Thoracic aorta (tissue), 2 donors: ENCODE data around the gene HCN3. TPM values are rescaled to one million over a fixed set of nuclear protein-coding genes. Genes with fewer than 3 reads are reported as not detected.
"Not testable (repeated sequence)": the region's sequence is repeated elsewhere in the genome, so short reads cannot be mapped to it uniquely, and the experiment has no call there.

Experiments used
- ATAC-seq: fragments of 150-250 bp; one replicate; pipeline ENCODE4 v1.8.0; 2017; ENCODE audit warnings: low read depth; ENCODE audit not compliant: insufficient number of reproducible peaks, low FRiP score
- DNase-seq: peaks from one replicate; pipeline ENCODE4 v3.0.0-alpha.2; 2020; ENCODE audit warnings: low spot score
- H3K27ac ChIP-seq, 2 donors: fragments of 200-600 bp; sonication (generic); 1 replicate in 1 of 2; 2 replicates in 1 of 2; pipeline ENCODE4 v1.5.1; 2016; ENCODE audit warnings: mild to moderate bottlenecking in 2 of 2, moderate library complexity in 2 of 2
- H3K27me3 ChIP-seq: fragments of 200-600 bp; sonication (generic); replicated peaks from 2 replicates; pipeline ENCODE4 v1.6.0; 2016; ENCODE audit warnings: mild to moderate bottlenecking; ENCODE audit not compliant: insufficient read depth
- H3K36me3 ChIP-seq: fragments of 200-600 bp; sonication (generic); one replicate; pipeline ENCODE4 v1.5.1; 2016
- H3K4me1 ChIP-seq, 2 donors: fragments of 200-600 bp; sonication (generic); 1 replicate in 1 of 2; 2 replicates in 1 of 2; pipeline versions ENCODE4 v1.5.1 to v1.6.0; 2016; ENCODE audit warnings: low read depth in 2 of 2, mild to moderate bottlenecking in 1 of 2; ENCODE audit not compliant: control insufficient read depth in 1 of 2
- H3K4me3 ChIP-seq: fragments of 200-600 bp; sonication (generic); 2 replicates; pipeline ENCODE4 v1.5.1; 2016; ENCODE audit warnings: mild to moderate bottlenecking
- H3K9me3 ChIP-seq: fragments of 200-600 bp; sonication (generic); 2 replicates; pipeline ENCODE4 v1.5.1; 2016
- total RNA-seq, 2 donors: library from RNA; depleted of rRNA; stranded (reverse); fragments of >200 nt; gene quantifications; one replicate each; pipeline versions ENCODE4 v1.1.0 to v1.2.3, GENCODE V29; 2016
- TF ChIP-seq, protein P1 (sequence below): fragments of 200-600 bp; sonication (generic); IDR thresholded peaks from one replicate; pipeline ENCODE4 v1.5.1; 2019; ENCODE audit warnings: antibody characterized with exemption

The HCN3 gene
- total RNA-seq, 2 donors from 2014 or later: 0.92 to 1.9 TPM

DNA sequence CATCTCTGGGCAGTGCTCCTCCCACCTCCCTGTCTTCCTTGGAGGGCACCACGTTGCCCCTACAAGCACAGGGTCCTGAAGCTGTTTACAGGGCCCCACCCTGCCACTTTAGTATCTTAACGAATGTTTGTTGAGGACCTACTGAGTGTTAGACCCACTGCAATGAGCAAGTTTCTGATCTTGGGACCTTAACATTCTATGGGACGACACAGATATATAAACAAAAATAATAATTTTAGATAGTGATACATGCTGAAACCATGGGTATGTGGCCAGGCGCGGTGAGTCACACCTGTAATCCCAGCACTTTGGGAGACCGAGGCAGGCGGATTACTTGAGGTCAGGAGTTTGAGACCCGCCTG lies 32.1 kb upstream of the HCN3 start:
- H3K4me3 ChIP-seq: peak overlapping the region; percentile 85
- H3K9me3 ChIP-seq: no peaks in the 10 kb centered on the region
- TF ChIP-seq, protein P1, sequence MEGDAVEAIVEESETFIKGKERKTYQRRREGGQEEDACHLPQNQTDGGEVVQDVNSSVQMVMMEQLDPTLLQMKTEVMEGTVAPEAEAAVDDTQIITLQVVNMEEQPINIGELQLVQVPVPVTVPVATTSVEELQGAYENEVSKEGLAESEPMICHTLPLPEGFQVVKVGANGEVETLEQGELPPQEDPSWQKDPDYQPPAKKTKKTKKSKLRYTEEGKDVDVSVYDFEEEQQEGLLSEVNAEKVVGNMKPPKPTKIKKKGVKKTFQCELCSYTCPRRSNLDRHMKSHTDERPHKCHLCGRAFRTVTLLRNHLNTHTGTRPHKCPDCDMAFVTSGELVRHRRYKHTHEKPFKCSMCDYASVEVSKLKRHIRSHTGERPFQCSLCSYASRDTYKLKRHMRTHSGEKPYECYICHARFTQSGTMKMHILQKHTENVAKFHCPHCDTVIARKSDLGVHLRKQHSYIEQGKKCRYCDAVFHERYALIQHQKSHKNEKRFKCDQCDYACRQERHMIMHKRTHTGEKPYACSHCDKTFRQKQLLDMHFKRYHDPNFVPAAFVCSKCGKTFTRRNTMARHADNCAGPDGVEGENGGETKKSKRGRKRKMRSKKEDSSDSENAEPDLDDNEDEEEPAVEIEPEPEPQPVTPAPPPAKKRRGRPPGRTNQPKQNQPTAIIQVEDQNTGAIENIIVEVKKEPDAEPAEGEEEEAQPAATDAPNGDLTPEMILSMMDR: no peak
- peaks cover 16 to 33% of the 10 kb centered on the region in 2 donors for H3K4me1 ChIP-seq
- DNase-seq (no peak), ATAC-seq (no peak)
- H3K36me3 ChIP-seq: peaks cover 4% of the 10 kb centered on the region
- peak overlapping the region; percentile 87 to 90 for H3K27ac ChIP-seq
- no peaks in the 10 kb centered on the region for H3K27me3 ChIP-seq

DNA sequence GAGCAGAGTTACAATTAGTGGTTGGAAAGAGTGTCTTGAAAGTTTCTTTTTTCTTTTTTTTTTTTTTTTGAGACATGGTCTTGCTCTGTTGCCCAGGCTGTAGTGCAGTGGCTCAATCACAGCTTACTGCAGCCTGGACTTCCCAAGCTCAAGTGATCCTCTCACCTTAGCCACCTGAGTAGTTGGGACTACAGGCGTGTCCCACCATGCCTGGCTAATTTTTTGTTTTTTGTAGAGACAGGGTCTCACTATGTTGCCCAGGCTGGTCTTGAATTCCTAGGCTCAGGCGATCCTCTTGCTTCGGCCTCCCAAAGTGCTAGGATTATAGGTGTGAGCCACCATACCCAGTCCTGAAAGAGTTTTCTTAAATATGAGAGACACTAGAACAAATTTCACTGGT lies 30.5 kb upstream of the HCN3 start:
- H3K36me3 ChIP-seq, H3K9me3 ChIP-seq, H3K27ac ChIP-seq, DNase-seq, ATAC-seq, H3K27me3 ChIP-seq, H3K4me3 ChIP-seq: not testable (repeated sequence)
- H3K4me1 ChIP-seq: peaks cover 12 to 32% of the 10 kb centered on the region in 2 donors

DNA sequence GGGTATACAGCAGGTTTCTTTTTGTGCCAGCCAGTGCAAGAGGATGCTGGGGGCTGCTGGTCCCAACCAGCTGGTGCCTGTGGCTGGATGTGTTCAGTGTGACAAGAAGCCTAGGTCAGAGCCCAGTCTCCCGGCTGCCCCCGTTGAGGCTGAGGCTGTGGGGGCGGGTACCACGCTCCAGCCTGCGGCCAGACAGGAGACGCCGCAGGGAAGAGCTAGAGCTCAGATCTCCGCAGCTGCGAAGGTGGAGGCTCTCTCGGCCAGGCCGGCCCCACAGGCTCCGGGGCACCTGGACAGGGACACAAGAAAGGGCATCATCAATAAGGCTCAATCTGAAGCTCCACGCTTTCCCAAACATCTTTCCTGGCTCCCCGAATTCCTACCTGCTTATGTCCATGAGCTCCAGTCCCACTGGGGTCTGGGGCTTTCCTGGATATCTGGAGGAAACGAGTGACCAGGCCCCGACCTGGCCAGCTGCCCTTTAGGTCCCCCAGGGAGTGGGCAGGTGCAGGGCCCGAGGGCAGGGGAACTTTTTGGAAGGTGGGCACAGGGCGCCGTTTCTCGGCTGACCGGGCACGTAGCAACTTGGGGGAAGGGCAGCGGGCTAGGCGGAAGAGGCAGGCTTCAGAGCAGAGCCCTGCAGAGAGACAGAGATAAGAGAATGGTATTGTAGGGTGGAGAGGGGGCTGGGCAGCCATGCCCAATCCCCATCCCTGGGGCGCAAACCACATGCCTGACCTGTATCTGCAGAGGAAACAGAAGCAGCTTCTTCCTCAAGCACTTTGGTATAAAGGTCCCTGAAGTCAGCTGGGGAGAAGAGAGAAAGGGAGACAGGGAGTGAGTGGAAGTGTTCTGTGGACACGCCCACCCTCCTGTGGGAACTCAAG lies 29.4 kb upstream of the HCN3 start:
- H3K36me3 ChIP-seq: peaks cover 4% of the 10 kb centered on the region
- no peak overlapping the region for H3K4me3 ChIP-seq
- ATAC-seq: no peak
- H3K27ac ChIP-seq: no peak overlapping the region
- H3K27me3 ChIP-seq: no peaks in the 10 kb centered on the region
- no peak for DNase-seq
- H3K4me1 ChIP-seq: peaks cover 11 to 25% of the 10 kb centered on the region in 2 donors
- no peaks in the 10 kb centered on the region for H3K9me3 ChIP-seq
- TF ChIP-seq, protein P1: no peak

DNA sequence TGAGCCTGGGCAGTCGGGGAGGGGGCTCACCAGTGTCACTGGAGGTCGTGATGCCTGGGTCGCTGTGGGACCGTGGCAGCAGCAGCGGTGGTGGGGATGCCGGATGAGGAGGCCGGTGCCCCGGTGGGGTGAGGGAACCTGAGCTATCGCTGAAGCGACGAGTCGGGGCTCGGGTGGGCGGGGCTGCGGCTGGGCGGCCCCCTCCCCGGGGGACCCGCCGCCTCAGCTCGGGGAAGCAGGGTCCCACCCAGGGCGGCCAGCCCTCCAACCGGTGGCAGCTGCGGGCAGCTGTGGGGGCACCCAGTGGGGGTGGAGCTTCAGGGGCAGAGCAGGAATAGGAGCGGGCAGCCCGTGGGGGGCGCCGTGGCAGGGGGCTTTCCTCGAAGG lies 27.0 kb upstream of the HCN3 start:
- peak overlapping the region; percentile 58 for H3K4me3 ChIP-seq
- ATAC-seq: no peak
- H3K27me3 ChIP-seq: no peaks in the 10 kb centered on the region
- peaks cover 4% of the 10 kb centered on the region for H3K36me3 ChIP-seq
- H3K27ac ChIP-seq: no peak overlapping the region
- TF ChIP-seq, protein P1: no peak
- H3K9me3 ChIP-seq: no peaks in the 10 kb centered on the region
- H3K4me1 ChIP-seq: peaks cover 16 to 33% of the 10 kb centered on the region in 2 donors
- DNase-seq: no peak

DNA sequence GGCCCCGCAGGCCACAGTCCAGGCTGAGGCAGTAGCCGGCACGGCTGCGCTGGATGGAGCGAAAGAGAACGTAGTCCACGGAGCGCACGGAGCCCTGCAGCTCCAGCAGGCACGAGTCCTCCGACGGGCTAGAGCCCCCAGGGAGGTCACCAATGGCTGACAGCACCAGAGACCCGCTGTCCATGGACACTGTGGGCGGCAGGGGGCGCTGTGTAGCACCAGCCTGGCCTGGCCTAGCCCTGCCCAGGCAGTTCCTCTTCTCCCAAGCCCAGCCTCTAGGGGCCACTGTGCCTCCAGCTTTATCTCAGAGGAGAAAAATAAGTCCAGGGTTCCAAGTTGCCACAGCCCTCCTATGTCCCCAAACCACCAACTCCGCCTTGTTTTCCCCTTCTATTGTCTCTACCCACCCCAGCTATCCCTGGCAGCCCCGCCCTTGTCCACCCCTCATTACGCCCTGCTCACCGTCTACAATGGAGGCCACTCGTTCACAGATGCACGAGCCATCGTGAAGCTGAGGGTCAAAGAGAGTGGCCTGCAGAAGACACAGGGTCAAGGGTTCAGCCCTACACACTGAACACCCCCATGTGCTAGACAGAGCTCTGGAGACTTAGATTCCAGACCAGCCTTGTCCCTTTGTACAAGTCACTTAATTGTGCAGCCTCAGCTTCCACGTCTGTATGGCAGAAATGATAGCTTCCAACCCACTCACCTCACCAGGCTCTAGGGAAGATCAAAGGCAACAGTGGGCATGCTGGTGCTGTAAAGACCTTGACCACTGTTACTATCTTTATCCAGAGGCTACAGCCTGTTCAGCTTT lies 26.4 kb upstream of the HCN3 start:
- no peaks in the 10 kb centered on the region for H3K27me3 ChIP-seq
- peak; percentile 37 for ATAC-seq
- peak overlapping the region; percentile 58 for H3K4me3 ChIP-seq
- TF ChIP-seq, protein P1: peak; percentile 99
- peak; percentile 76 for DNase-seq
- no peaks in the 10 kb centered on the region for H3K9me3 ChIP-seq
- H3K27ac ChIP-seq: peak overlapping the region; percentile 16 to 43
- peaks cover 16 to 33% of the 10 kb centered on the region in 2 donors for H3K4me1 ChIP-seq
- H3K36me3 ChIP-seq: peaks cover 4% of the 10 kb centered on the region
